CD8-positive, alpha-beta memory T cell (primary cell): ENCODE results near the gene LHX2. TPM values are rescaled to one million over a fixed set of nuclear protein-coding genes. Genes with fewer than 3 reads are reported as not detected.
"Not testable (repeated sequence)": the region's sequence is repeated elsewhere in the genome, so short reads cannot be mapped to it uniquely, and the experiment has no call there.

Experiments
- CTCF ChIA-PET: fragments of 350-600 bp; sonication (Branson Sonifier 250); formaldehyde crosslinking; loops from one replicate; lab custom pipeline; 2021; ENCODE audit warnings: antibody characterized with exemption; lab: Charles Lee
- POLR2A ChIA-PET: fragments of 350-600 bp; sonication (Branson Sonifier 250); formaldehyde crosslinking; loops from one replicate; lab custom pipeline; 2021; ENCODE audit warnings: antibody characterized with exemption; lab: Charles Lee
- DNase-seq, 5 donors: peaks; one replicate each; pipeline versions ENCODE4 v3.0.0 to v3.0.0-alpha.2; 2020 to 2022; ENCODE audit warnings: mixed read lengths in 1 of 5
- H3K27ac ChIP-seq: one replicate; pipeline ENCODE4 v1.7.0; 2013; ENCODE audit warnings: low read depth, mild to moderate bottlenecking, low read length, moderate library complexity
- H3K27me3 ChIP-seq: 2 replicates; pipeline ENCODE4 v1.7.0; 2013; ENCODE audit warnings: low read length, mild to moderate bottlenecking; ENCODE audit not compliant: insufficient read depth, poor library complexity, severe bottlenecking
- H3K36me3 ChIP-seq: 2 replicates; pipeline ENCODE4 v1.7.0; 2013; ENCODE audit warnings: mild to moderate bottlenecking, low read length, moderate library complexity; ENCODE audit not compliant: insufficient read depth
- H3K4me1 ChIP-seq: 2 replicates; pipeline ENCODE4 v1.7.0; 2013; ENCODE audit warnings: mild to moderate bottlenecking, low read length, moderate library complexity; ENCODE audit not compliant: insufficient read depth
- H3K4me3 ChIP-seq: 2 replicates; pipeline ENCODE4 v1.7.0; 2013; ENCODE audit warnings: mild to moderate bottlenecking, low read length
- H3K9me3 ChIP-seq: 2 replicates; pipeline ENCODE4 v1.7.0; 2013; ENCODE audit warnings: mild to moderate bottlenecking, low read length
- H3K27ac Mint-ChIP-seq, 8 donors: one replicate each; pipeline ENCODE4 v1.8.0; 2020 to 2021; ENCODE audit warnings: mixed read lengths in 8 of 8, mild to moderate bottlenecking in 6 of 8, inconsistent platforms in 3 of 8, moderate library complexity in 3 of 8
- H3K27me3 Mint-ChIP-seq, 2 donors: one replicate each; pipeline ENCODE4 v1.8.0; 2020 to 2021; ENCODE audit warnings: mixed read lengths in 2 of 2, mild to moderate bottlenecking in 1 of 2, moderate library complexity in 1 of 2
- H3K36me3 Mint-ChIP-seq, 3 donors: one replicate each; pipeline ENCODE4 v1.8.0; 2020 to 2021; ENCODE audit warnings: mixed read lengths in 3 of 3, inconsistent platforms in 1 of 3, mild to moderate bottlenecking in 1 of 3
- H3K4me1 Mint-ChIP-seq, 3 donors: one replicate each; pipeline ENCODE4 v1.8.0; 2020 to 2021; ENCODE audit warnings: mixed read lengths in 3 of 3, inconsistent platforms in 1 of 3, mild to moderate bottlenecking in 1 of 3
- H3K4me3 Mint-ChIP-seq, 7 donors: one replicate each; pipeline ENCODE4 v1.8.0; 2020 to 2021; ENCODE audit warnings: mixed read lengths in 7 of 7, mild to moderate bottlenecking in 6 of 7, moderate library complexity in 4 of 7, inconsistent platforms in 2 of 7
- H3K9me3 Mint-ChIP-seq, 5 donors: one replicate each; pipeline ENCODE4 v1.8.0; 2020 to 2022; ENCODE audit warnings: mixed read lengths in 5 of 5, mild to moderate bottlenecking in 3 of 5, moderate library complexity in 2 of 5, inconsistent platforms in 1 of 5
- polyA plus RNA-seq: library from polyadenylated mRNA; unstranded; fragments of 300-500 nt; fragmentation: Illumina TruSeq; gene quantifications from one replicate; pipeline ENCODE4 v1.2.3, GENCODE V29; 2021
- total RNA-seq, 2 experiments: library from RNA; stranded (reverse); gene quantifications; one replicate each; pipeline ENCODE4 v1.2.3, GENCODE V29; 2021

Gene LHX2
- total and polyA plus RNA-seq, 3 experiments from 2014 or later = not detected

DNA sequence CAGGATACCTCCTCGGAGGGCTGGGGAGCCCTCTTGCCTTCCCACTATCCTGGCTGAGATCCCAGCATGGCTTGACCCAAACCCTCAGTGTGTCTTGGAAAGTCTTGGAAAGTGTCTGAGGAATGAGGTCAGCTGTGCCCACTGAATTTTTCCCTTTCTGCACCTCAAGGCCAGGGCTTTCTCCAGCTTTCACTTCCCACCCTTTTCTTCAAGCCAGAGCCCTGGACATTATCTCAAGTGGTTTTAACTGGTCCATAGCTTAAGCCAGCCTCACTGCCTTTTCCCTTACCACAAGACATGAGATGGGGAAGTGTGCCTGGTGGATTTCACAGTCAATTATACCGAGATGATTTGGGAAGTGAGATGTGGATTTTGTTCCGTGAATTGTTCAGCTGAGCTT is 35.7 kb upstream of the LHX2 start:
- Histone ChIP-seq H3K27me3 (no peaks in the 10 kb centered on the region), H3K27ac (no peak overlapping the region), H3K4me3 (no peak overlapping the region), H3K4me1 (no peaks in the 10 kb centered on the region), H3K9me3 (no peaks in the 10 kb centered on the region), H3K36me3 (no peaks in the 10 kb centered on the region)
- peaks cover 10 to 23% of the 10 kb centered on the region in 2 donors for H3K27me3 Mint-ChIP-seq
- H3K4me1 Mint-ChIP-seq = no peaks in the 10 kb centered on the region
- H3K4me3 Mint-ChIP-seq = no peak overlapping the region
- CTCF ChIA-PET = interaction anchor here (0.8 kb wide), 1 partner anchor 12 kb away, joined by 3 read pairs; no protein-coding TSS in a partner anchor
- H3K27ac Mint-ChIP-seq = no peak overlapping the region
- no peaks in the 10 kb centered on the region for H3K9me3 Mint-ChIP-seq
- POLR2A ChIA-PET = no interaction called here
- no peak for DNase-seq
- no peaks in the 10 kb centered on the region for H3K36me3 Mint-ChIP-seq

GRCh38 chr9:123976579-123976978 is 35.0 kb upstream of the LHX2 start:
- H3K27ac ChIP-seq, H3K9me3 Mint-ChIP-seq, H3K27ac Mint-ChIP-seq, H3K4me1 ChIP-seq, H3K36me3 Mint-ChIP-seq, POLR2A ChIA-PET, H3K9me3 ChIP-seq, H3K36me3 ChIP-seq, H3K27me3 ChIP-seq, H3K4me1 Mint-ChIP-seq, H3K4me3 ChIP-seq, CTCF ChIA-PET, H3K4me3 Mint-ChIP-seq, DNase-seq: not testable (repeated sequence)
- H3K27me3 Mint-ChIP-seq = peaks cover 10 to 29% of the 10 kb centered on the region in 2 donors

DNA sequence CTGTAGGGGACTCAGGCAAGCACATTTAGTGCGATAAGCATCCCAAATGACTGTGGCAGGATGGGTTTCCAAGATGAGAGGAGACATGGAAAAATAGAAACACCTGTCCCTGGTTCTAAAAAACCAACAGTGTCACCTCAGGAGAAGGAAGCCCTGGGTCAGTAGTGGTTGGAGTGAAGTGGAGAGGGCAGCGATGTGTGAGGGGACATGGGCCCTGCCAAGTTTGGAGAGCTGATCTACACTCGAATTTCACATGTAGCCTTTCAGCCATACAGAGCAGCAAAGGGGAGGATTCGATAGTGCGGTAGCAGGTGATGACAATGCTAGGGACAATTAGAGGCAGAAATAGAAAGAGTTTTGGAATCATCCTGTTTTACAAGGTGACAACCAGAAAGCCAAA is 32.6 kb upstream of the LHX2 start:
- no peak for DNase-seq
- Histone ChIP-seq H3K36me3 (no peaks in the 10 kb centered on the region), H3K4me1 (no peaks in the 10 kb centered on the region), H3K4me3 (no peak overlapping the region), H3K27me3 (no peaks in the 10 kb centered on the region), H3K27ac (no peak overlapping the region), H3K9me3 (no peaks in the 10 kb centered on the region)
- no peaks in the 10 kb centered on the region for H3K36me3 Mint-ChIP-seq
- ChIA-PET POLR2A (no interaction called here), CTCF (no interaction called here)
- no peaks in the 10 kb centered on the region for H3K4me1 Mint-ChIP-seq
- H3K27me3 Mint-ChIP-seq = peaks cover 18 to 33% of the 10 kb centered on the region in 2 donors
- H3K4me3 Mint-ChIP-seq = no peak overlapping the region
- H3K27ac Mint-ChIP-seq = no peak overlapping the region
- H3K9me3 Mint-ChIP-seq = no peaks in the 10 kb centered on the region

DNA sequence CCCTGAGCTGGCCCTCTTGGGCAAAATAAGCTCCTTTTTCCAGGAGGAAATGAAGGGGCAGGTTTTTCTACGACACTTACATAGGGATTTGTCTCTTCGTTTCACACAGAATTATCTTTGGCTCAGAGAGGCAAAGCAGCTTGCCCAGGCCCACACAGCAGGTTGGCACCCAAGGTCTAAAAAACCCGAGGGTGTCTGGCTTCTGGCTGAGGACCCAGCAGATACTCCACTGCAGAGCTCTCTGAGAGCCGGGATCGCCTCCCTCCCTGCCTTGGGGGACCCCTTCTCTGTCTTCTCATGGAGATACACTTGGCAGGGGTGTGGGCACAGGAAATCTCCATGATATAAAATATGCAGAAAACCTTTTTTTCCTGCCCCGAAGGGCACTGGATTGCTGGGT is 29.0 kb upstream of the LHX2 start:
- Histone ChIP-seq H3K4me3 (no peak overlapping the region), H3K27ac (no peak overlapping the region), H3K4me1 (no peaks in the 10 kb centered on the region), H3K9me3 (no peaks in the 10 kb centered on the region), H3K36me3 (no peaks in the 10 kb centered on the region), H3K27me3 (peaks cover 3% of the 10 kb centered on the region)
- H3K27ac Mint-ChIP-seq = no peak overlapping the region
- no peaks in the 10 kb centered on the region for H3K36me3 Mint-ChIP-seq
- no peaks in the 10 kb centered on the region for H3K4me1 Mint-ChIP-seq
- H3K9me3 Mint-ChIP-seq = no peaks in the 10 kb centered on the region
- no peak overlapping the region for H3K4me3 Mint-ChIP-seq
- ChIA-PET CTCF (no interaction called here), POLR2A (no interaction called here)
- peaks cover 23 to 50% of the 10 kb centered on the region in 2 donors for H3K27me3 Mint-ChIP-seq
- no peak for DNase-seq

DNA sequence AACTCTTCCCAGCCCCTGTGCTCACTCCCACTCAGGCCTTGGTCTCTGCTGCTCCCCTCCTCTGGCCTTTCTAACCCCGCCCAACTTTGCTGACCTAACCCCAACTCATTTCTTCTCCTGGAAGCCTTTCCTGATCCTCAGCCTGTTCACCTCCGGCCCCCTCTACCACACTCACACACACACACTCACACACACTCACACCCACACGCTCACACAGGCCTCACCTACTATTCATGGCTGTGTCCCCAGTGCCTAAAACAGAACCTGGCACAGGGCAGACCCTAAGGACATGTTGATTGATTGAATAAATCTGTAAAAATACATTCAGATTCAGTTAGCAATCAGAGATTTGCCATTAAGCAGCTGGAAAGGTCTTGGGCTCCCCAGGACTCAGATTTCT is 28.5 kb upstream of the LHX2 start:
- no peaks in the 10 kb centered on the region for H3K36me3 ChIP-seq
- H3K27me3 Mint-ChIP-seq = peaks cover 25 to 51% of the 10 kb centered on the region in 2 donors
- no peaks in the 10 kb centered on the region for H3K9me3 Mint-ChIP-seq
- H3K27ac ChIP-seq = no peak overlapping the region
- H3K4me1 Mint-ChIP-seq = no peaks in the 10 kb centered on the region
- H3K27ac Mint-ChIP-seq = no peak overlapping the region
- no peak for DNase-seq
- H3K9me3 ChIP-seq = no peaks in the 10 kb centered on the region
- H3K4me1 ChIP-seq = no peaks in the 10 kb centered on the region
- peaks cover 3% of the 10 kb centered on the region for H3K27me3 ChIP-seq
- no peak overlapping the region for H3K4me3 Mint-ChIP-seq
- ChIA-PET POLR2A (no interaction called here), CTCF (no interaction called here)
- H3K36me3 Mint-ChIP-seq = no peaks in the 10 kb centered on the region
- H3K4me3 ChIP-seq = no peak overlapping the region

- peaks cover 22 to 49% of the 10 kb centered on the region in 2 donors for H3K27me3 Mint-ChIP-seq
- ChIA-PET CTCF (no interaction called here), POLR2A (no interaction called here)
- Histone ChIP-seq H3K4me1 (no peaks in the 10 kb centered on the region), H3K36me3 (no peaks in the 10 kb centered on the region), H3K4me3 (no peak overlapping the region), H3K9me3 (no peaks in the 10 kb centered on the region), H3K27ac (no peak overlapping the region), H3K27me3 (peaks cover 3% of the 10 kb centered on the region)
- no peak overlapping the region for H3K27ac Mint-ChIP-seq
- no peaks in the 10 kb centered on the region for H3K9me3 Mint-ChIP-seq
- no peak overlapping the region for H3K4me3 Mint-ChIP-seq
- DNase-seq = no peak
- H3K4me1 Mint-ChIP-seq = no peaks in the 10 kb centered on the region
- no peaks in the 10 kb centered on the region for H3K36me3 Mint-ChIP-seq
Observed at GRCh38 chr9:123984802-123985201, 26.8 kb upstream of the LHX2 start.

DNA sequence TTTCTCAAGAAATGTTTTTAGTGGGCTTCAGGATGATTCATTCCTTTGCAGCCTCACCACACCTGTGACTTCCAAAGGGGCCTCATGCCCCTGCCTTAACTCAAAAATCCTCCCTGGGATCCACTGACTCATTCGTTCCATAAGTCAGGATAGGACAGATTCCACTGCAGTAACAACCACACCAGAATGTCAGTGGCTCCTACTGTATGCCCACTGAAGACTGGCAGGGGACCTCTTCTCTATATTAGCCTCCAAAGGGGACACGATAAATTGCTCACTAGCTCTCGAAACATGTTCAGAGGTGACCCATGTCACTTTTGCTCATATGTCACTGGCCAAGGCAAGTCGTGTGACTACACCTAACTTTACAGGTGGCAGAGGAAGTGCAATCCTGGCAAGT is 25.7 kb upstream of the LHX2 start:
- POLR2A ChIA-PET = no interaction called here
- H3K36me3 Mint-ChIP-seq = no peaks in the 10 kb centered on the region
- H3K4me3 Mint-ChIP-seq = no peak overlapping the region
- peak overlapping the region in 1 of 8 donors; percentile 30 for H3K27ac Mint-ChIP-seq
- no peak overlapping the region for H3K4me3 ChIP-seq
- H3K4me1 Mint-ChIP-seq = no peaks in the 10 kb centered on the region
- H3K27ac ChIP-seq = no peak overlapping the region
- H3K9me3 ChIP-seq = no peaks in the 10 kb centered on the region
- H3K9me3 Mint-ChIP-seq = no peaks in the 10 kb centered on the region
- no peaks in the 10 kb centered on the region for H3K36me3 ChIP-seq
- no peaks in the 10 kb centered on the region for H3K4me1 ChIP-seq
- CTCF ChIA-PET = no interaction called here
- peaks cover 27 to 46% of the 10 kb centered on the region in 2 donors for H3K27me3 Mint-ChIP-seq
- DNase-seq = no peak
- H3K27me3 ChIP-seq = peaks cover 3% of the 10 kb centered on the region

DNA sequence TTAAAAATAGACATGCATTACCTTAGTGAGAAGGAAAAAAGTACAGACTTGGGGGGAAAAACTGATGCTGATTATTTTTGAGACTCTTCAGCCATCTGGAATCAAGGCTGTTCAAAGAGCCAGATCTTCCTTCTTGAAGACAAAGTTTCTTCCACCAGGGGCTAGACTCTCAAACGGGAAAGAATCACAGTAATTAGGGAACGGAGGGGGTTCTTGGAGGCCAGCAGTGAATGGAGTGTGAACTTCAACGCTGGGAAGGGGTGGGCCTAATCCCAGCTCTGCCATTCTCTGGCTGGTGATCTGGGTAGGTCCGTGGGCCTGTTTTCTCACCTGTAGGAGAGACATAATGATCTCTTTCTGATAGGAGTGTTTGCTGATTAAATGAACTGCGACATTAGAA is 21.1 kb upstream of the LHX2 start:
- H3K4me1 ChIP-seq = no peaks in the 10 kb centered on the region
- H3K27ac ChIP-seq = no peak overlapping the region
- CTCF ChIA-PET = no interaction called here
- H3K9me3 ChIP-seq = no peaks in the 10 kb centered on the region
- no peak for DNase-seq
- Mint-ChIP-seq H3K27me3 (peaks cover 35 to 48% of the 10 kb centered on the region in 2 donors), H3K36me3 (peaks cover 0 to 3% (median 0%) of the 10 kb centered on the region in 3 donors), H3K9me3 (no peaks in the 10 kb centered on the region), H3K4me1 (no peaks in the 10 kb centered on the region), H3K4me3 (no peak overlapping the region), H3K27ac (no peak overlapping the region)
- POLR2A ChIA-PET = no interaction called here
- H3K4me3 ChIP-seq = no peak overlapping the region
- peaks cover 13% of the 10 kb centered on the region for H3K27me3 ChIP-seq
- H3K36me3 ChIP-seq = no peaks in the 10 kb centered on the region

GRCh38 chr9:123992679-123993078 is 18.9 kb upstream of the LHX2 start:
- H3K27me3 Mint-ChIP-seq = peaks cover 46 to 55% of the 10 kb centered on the region in 2 donors

More at GRCh38 chr9:123992679-123993078, 18.9 kb upstream of the LHX2 start:
- POLR2A ChIA-PET, H3K4me3 ChIP-seq, H3K4me3 Mint-ChIP-seq, H3K9me3 Mint-ChIP-seq, H3K4me1 ChIP-seq, H3K36me3 ChIP-seq, H3K27ac Mint-ChIP-seq, H3K36me3 Mint-ChIP-seq, H3K9me3 ChIP-seq, H3K27ac ChIP-seq, DNase-seq, CTCF ChIA-PET: not testable (repeated sequence)
- peaks cover 4 to 10% (median 7%) of the 10 kb centered on the region in 3 donors for H3K4me1 Mint-ChIP-seq
- peaks cover 29% of the 10 kb centered on the region for H3K27me3 ChIP-seq
